GM19238 (cell line): ENCODE results near the gene FAM131A.
"Not testable (repeated sequence)": the region's sequence is repeated elsewhere in the genome, so short reads cannot be mapped to it uniquely, and the experiment has no call there.

Experiments used
- DNase-seq: peaks from one replicate; pipeline ENCODE4 v3.0.0; 2011; ENCODE audit warnings: low spot score; ENCODE audit not compliant: insufficient read length

The FAM131A gene

GRCh38 chr3:184338511-184338945 lies 1.1 kb downstream of the FAM131A start:
- no peak for DNase-seq

GRCh38 chr3:184339001-184339400 lies 1.6 kb downstream of the FAM131A start:
- DNase-seq, result no peak

GRCh38 chr3:184339451-184340135 lies 2.2 kb downstream of the FAM131A start:
- DNase-seq, result not testable (repeated sequence)

- DNase-seq, result no peak
Measured at GRCh38 chr3:184341925-184342324, 4.5 kb downstream of the FAM131A start.

GRCh38 chr3:184343200-184343876 lies 5.9 kb downstream of the FAM131A start:
- DNase-seq, result no peak

GRCh38 chr3:184344579-184345316 lies 7.3 kb downstream of the FAM131A start:
- DNase-seq, result no peak

- no peak for DNase-seq
Measured at GRCh38 chr3:184345317-184346144, 8.1 kb downstream of the FAM131A start.

- no peak for DNase-seq
Measured at GRCh38 chr3:184346480-184347190, 9.2 kb downstream of the FAM131A start.

- no peak for DNase-seq
Measured at GRCh38 chr3:184347321-184348056, 10.1 kb downstream of the FAM131A start.

- no peak for DNase-seq
Measured at GRCh38 chr3:184348057-184348382, 10.6 kb downstream of the FAM131A start.

- DNase-seq, result no peak
Measured at GRCh38 chr3:184349563-184350470, 12.4 kb downstream of the FAM131A start.

GRCh38 chr3:184350618-184351017 lies 13.2 kb downstream of the FAM131A start:
- DNase-seq, result no peak

- DNase-seq, result no peak
Measured at GRCh38 chr3:184351511-184352148, 14.2 kb downstream of the FAM131A start.

GRCh38 chr3:184352149-184352785 lies 14.9 kb downstream of the FAM131A start:
- DNase-seq, result no peak

GRCh38 chr3:184352897-184353545 lies 15.6 kb downstream of the FAM131A start:
- no peak for DNase-seq

GRCh38 chr3:184353546-184353941 lies 16.1 kb downstream of the FAM131A start:
- no peak for DNase-seq

GRCh38 chr3:184354121-184354728 lies 16.8 kb downstream of the FAM131A start:
- DNase-seq, result no peak
